Thyroid gland (tissue), 4 donors: Measurements from ENCODE around the gene YWHAQ.

Experiments used
- POLR2A ChIP-seq, 2 donors: fragments of 450-650 bp; IDR thresholded peaks; one replicate each; pipeline ENCODE4 v1.6.1; 2017; ENCODE audit warnings: antibody characterized with exemption in 2 of 2, mild to moderate bottlenecking in 2 of 2, moderate library complexity in 1 of 2
- TF ChIP-seq, protein P1 (sequence below), 6 experiments: fragments of 200-600 bp in 3 of 6; fragments of 450-650 bp in 3 of 6; sonication (generic) in 3 of 6; IDR thresholded peaks; one replicate each; pipeline ENCODE4 v1.5.1; 2016 to 2019; ENCODE audit warnings: antibody characterized with exemption in 6 of 6, mild to moderate bottlenecking in 2 of 6, inconsistent platforms in 1 of 6, moderate library complexity in 1 of 6

DNA sequence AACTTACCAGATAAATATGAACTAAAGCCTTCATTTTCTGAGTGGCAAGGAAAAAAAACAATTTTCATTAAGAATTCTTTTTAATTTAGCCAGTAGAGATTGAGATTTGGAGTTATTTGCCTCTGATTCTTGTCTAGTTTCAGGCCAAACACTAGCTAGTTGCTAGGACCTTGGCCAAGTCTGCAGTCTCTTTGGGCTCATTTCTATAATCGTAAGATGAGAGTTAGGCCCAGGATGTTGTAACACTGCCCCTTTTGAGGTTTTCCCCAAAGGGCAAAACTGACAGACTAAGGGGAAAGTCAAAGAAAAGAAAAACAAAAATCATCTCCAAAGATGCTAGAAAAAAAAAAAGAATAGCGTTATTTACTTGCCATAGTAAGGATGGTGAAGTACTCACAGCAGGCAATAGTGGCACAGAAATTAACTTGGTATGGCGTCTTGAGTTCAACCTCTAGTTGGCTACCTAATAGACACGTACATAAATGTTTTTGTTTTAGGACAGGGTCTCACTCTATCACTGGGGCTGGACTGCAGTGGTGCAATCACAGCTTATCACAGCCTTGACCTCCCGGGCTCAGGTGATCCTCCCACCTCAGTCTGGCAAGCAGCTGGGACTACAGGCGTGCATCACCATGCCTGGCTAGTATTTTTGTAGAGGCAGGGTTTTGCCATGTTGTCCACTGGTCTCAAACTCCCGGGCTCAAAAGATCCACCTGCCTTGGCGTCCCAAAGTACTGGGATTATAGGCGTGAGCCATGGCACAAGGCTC, 52.1 kb downstream of the YWHAQ start:
- TF ChIP-seq, protein P1, sequence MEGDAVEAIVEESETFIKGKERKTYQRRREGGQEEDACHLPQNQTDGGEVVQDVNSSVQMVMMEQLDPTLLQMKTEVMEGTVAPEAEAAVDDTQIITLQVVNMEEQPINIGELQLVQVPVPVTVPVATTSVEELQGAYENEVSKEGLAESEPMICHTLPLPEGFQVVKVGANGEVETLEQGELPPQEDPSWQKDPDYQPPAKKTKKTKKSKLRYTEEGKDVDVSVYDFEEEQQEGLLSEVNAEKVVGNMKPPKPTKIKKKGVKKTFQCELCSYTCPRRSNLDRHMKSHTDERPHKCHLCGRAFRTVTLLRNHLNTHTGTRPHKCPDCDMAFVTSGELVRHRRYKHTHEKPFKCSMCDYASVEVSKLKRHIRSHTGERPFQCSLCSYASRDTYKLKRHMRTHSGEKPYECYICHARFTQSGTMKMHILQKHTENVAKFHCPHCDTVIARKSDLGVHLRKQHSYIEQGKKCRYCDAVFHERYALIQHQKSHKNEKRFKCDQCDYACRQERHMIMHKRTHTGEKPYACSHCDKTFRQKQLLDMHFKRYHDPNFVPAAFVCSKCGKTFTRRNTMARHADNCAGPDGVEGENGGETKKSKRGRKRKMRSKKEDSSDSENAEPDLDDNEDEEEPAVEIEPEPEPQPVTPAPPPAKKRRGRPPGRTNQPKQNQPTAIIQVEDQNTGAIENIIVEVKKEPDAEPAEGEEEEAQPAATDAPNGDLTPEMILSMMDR (IDR thresholded peaks at IDR 0.05), result no peak
- no peak for TF ChIP-seq POLR2A (IDR thresholded peaks at IDR 0.05)
